SH-SY5Y (cell line): ENCODE results near the gene STAC.

Experiments used
- GATA2 ChIP-seq: IDR thresholded peaks from 2 replicates; pipeline ENCODE4 v1.6.1; 2011; ENCODE audit warnings: mild to moderate bottlenecking, low read depth, low read length
- GATA3 ChIP-seq: IDR thresholded peaks from 2 replicates; pipeline ENCODE4 v1.6.1; 2011; ENCODE audit warnings: low read depth, mild to moderate bottlenecking, low read length, moderate library complexity

DNA sequence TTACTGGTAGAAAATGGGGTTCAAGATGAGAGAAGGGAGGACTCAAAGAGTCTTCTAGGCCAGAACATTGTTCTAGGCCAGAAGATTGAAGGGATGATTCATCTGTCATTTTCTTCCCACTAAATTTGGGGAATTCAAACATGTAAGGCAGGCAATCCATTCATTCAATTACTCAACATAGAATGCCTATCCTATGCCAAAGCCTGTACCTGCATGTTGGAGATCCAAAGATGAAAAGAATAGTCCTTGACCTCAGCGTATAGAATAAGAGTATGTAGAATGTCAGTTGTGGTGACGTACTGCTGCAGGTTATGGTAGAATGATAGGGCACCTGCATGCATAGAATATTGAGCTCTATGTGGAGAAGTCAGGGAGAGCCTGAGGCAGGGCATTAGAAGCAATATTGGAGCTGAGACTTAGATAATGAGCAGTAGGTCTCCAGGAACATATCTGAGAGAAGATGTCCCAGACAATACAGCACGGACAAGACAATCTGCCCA is 49.7 kb downstream of the STAC start:
- TF ChIP-seq GATA2, result no peak
- no peak for TF ChIP-seq GATA3
